ENCODE data around the gene MBLAC1.

- TF ChIP-seq CTCF (IDR thresholded peaks at IDR 0.05), result no peak
- TF ChIP-seq ZFX (IDR thresholded peaks at IDR 0.05; ENCODE audit: borderline replicate concordance), result no peak
These were observed 45.7 kb upstream of the MBLAC1 start for GRCh38 chr7:100080907-100081534.
